ENCODE measurements around the gene DIPK1A.

Gene DIPK1A

DNA sequence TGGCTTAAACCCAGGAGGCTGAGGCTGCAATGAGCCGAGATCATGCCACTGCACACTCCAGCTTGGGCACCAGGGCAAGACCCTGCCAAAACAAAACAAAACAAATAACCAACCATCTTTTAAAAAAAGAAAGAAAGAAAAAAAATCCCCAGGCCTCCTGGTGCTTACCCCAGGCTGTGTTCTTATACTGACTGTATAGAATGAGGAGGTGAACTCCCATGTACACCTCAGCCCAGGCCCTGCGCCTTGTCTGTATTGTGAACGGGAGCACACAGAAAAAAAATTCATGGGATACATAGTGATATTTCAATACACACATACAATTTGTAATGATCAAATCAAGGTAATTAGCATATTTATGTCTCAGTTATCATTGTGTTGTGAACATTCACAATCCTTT, 115.4 kb downstream of the DIPK1A start:
- TF ChIP-seq, protein P1, sequence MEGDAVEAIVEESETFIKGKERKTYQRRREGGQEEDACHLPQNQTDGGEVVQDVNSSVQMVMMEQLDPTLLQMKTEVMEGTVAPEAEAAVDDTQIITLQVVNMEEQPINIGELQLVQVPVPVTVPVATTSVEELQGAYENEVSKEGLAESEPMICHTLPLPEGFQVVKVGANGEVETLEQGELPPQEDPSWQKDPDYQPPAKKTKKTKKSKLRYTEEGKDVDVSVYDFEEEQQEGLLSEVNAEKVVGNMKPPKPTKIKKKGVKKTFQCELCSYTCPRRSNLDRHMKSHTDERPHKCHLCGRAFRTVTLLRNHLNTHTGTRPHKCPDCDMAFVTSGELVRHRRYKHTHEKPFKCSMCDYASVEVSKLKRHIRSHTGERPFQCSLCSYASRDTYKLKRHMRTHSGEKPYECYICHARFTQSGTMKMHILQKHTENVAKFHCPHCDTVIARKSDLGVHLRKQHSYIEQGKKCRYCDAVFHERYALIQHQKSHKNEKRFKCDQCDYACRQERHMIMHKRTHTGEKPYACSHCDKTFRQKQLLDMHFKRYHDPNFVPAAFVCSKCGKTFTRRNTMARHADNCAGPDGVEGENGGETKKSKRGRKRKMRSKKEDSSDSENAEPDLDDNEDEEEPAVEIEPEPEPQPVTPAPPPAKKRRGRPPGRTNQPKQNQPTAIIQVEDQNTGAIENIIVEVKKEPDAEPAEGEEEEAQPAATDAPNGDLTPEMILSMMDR (IDR thresholded peaks at IDR 0.05; ENCODE audit: low read depth, low read length): no peak

DNA sequence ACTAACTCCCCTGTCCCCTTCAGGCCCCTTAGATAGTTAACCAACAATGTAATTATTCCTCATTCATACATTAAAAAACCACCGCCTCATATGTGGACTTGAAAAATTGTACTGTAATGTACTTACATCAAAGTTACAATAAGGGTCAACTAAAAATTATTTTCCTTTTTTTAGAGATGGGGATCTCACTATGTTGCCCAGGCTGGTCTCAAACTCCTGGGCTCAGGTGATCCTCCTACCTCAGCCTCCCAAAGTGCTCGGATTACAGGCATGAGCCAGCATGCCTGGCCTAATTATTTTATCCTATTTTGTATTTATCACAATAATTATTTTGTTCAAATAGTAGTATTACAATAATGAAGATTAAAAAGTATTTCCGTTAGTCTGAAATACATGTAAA, 116.8 kb downstream of the DIPK1A start:
- no peak overlapping the region for H3K4me3 ChIP-seq (replicated peaks in 1 of 2; ENCODE audit: low read depth in 2 of 2, low read length in 2 of 2)
- TF ChIP-seq, protein P1 (IDR thresholded peaks at IDR 0.05; ENCODE audit: low read depth, low read length): no peak

More for the DNA sequence above, 115.4 kb downstream of the DIPK1A start:
- no peak for DNase-seq (ENCODE audit: low read depth in 2 of 2)
- H3K4me3 ChIP-seq (replicated peaks in 1 of 2; ENCODE audit: low read depth in 2 of 2, low read length in 2 of 2): no peak overlapping the region

GRCh38 chr1:92843429-92844352, 117.6 kb downstream of the DIPK1A start:
- TF ChIP-seq, protein P1 (IDR thresholded peaks at IDR 0.05; ENCODE audit: low read depth, low read length): no peak
- no peak overlapping the region for H3K4me3 ChIP-seq (replicated peaks in 1 of 2; ENCODE audit: low read depth in 2 of 2, low read length in 2 of 2)
- no peak for DNase-seq (ENCODE audit: low read depth in 2 of 2)

More for the DNA sequence above, 116.8 kb downstream of the DIPK1A start:
- DNase-seq (ENCODE audit: low read depth in 2 of 2): no peak

DNA sequence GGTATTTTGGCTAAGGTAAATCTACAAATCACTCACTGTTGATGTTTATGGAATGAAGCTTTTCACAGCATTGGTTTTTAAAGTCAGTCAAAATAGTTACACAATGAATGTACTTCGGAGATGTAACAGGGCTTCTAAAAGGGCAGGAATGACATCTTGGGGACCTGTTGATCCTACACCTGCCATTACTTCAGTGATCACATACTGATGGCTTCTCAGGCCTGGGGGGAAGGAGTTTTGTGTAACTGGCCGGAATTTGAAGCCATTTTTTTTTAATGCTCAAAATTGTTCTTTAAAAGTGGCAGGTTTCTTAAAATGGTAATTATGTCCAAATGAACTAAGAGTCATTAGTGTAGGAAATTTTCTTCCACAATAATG, 118.2 kb downstream of the DIPK1A start:
- DNase-seq (ENCODE audit: low read depth in 2 of 2): no peak
- no peak overlapping the region for H3K4me3 ChIP-seq (replicated peaks in 1 of 2; ENCODE audit: low read depth in 2 of 2, low read length in 2 of 2)
- TF ChIP-seq, protein P1 (IDR thresholded peaks at IDR 0.05; ENCODE audit: low read depth, low read length): no peak

GRCh38 chr1:92842082-92843045, 118.9 kb downstream of the DIPK1A start:
- TF ChIP-seq, protein P1 (IDR thresholded peaks at IDR 0.05; ENCODE audit: low read depth, low read length): no peak
- no peak overlapping the region for H3K4me3 ChIP-seq (replicated peaks in 1 of 2; ENCODE audit: low read depth in 2 of 2, low read length in 2 of 2)
- DNase-seq (ENCODE audit: low read depth in 2 of 2): no peak

DNA sequence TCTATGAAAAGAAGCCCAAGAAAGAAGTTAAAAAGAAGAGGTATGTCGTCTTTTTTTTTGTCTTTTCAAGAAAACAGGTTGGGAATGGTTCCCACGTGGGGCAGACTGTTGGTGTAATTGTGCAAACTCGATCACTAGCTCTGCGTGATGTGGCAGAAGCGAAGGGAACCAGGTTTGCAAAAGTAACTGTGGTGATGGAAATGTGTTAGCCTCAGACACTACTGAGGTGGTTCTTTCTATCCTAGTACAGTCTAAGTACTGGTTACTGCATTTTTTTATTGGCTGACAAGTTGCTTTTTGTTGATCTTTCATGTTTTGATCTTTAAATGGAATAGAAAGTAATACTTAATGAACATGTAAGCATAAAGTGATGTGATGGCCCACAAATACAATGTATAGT, 120.7 kb downstream of the DIPK1A start:
- no peak overlapping the region for H3K4me3 ChIP-seq (replicated peaks in 1 of 2; ENCODE audit: low read depth in 2 of 2, low read length in 2 of 2)
- no peak for DNase-seq (ENCODE audit: low read depth in 2 of 2)
- TF ChIP-seq, protein P1 (IDR thresholded peaks at IDR 0.05; ENCODE audit: low read depth, low read length): no peak
